ENCODE measurements around the gene C12orf43.

DNA sequence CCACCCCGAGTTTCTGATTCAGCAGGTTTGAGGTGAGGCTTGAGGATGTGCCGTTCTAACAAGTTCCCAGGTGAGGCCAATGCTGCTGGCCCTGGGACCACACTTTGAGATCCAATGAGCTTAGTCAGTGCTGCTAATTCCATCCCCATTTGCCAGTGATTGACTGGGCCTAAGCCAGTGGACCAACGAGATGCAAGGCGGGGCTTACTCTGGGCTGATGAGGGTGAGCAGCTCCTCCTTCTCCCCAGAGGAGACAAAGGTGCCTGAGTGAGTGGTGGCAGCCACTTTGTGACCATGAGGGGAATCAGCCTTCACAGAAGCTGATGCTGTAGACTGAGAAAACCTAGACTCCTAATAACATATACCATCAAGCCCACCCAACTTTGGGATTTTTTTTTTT lies 61.1 kb downstream of the C12orf43 start:
- TF ChIP-seq, protein P1, sequence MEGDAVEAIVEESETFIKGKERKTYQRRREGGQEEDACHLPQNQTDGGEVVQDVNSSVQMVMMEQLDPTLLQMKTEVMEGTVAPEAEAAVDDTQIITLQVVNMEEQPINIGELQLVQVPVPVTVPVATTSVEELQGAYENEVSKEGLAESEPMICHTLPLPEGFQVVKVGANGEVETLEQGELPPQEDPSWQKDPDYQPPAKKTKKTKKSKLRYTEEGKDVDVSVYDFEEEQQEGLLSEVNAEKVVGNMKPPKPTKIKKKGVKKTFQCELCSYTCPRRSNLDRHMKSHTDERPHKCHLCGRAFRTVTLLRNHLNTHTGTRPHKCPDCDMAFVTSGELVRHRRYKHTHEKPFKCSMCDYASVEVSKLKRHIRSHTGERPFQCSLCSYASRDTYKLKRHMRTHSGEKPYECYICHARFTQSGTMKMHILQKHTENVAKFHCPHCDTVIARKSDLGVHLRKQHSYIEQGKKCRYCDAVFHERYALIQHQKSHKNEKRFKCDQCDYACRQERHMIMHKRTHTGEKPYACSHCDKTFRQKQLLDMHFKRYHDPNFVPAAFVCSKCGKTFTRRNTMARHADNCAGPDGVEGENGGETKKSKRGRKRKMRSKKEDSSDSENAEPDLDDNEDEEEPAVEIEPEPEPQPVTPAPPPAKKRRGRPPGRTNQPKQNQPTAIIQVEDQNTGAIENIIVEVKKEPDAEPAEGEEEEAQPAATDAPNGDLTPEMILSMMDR (IDR thresholded peaks at IDR 0.05): no peak
- no peak for TF ChIP-seq POLR2A (IDR thresholded peaks at IDR 0.05)
